ENCODE measurements around the gene GFER.

Gene GFER

DNA sequence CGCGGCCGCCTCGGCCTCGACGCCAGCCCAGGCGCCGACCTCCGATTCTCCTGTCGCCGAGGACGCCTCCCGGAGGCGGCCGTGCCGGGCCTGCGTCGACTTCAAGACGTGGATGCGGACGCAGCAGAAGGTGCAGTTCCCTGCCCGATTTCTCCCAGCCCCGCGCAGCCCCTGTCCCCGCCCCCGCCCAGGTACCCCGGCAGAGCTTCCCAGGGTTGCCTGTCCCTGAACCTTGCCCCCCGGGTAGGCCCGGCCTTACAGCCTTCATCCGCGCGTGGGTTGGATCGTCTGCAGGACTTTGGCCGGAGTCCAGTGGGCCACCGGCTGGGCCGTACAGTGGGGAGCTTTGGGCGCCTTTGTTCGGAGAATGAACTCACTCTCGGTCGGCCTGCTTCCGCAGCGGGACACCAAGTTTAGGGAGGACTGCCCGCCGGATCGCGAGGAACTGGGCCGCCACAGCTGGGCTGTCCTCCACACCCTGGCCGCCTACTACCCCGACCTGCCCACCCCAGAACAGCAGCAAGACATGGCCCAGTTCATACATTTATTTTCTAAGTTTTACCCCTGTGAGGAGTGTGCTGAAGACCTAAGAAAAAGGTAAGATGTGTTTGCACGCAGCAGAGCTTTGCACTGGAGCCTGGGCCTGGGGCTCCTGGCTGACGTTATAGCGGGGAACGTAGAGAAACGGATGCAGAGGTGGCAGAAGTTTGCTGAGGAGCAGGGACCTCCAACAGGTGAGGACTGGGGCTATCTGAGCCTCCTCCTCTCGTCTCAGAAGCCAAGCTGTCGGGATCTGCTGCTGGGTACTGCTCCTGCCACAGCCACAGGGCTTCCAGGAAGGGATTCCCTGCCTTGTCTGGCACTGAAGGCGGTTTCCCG is 593 bp downstream of the GFER start:
- FAIRE-seq (no peak), DNase-seq (ENCODE audit: insufficient read length, low spot score) (peak; percentile 77)
- TF ChIP-seq POLR2A (IDR thresholded peaks at IDR 0.05; ENCODE audit: low read depth, low read length): no peak

DNA sequence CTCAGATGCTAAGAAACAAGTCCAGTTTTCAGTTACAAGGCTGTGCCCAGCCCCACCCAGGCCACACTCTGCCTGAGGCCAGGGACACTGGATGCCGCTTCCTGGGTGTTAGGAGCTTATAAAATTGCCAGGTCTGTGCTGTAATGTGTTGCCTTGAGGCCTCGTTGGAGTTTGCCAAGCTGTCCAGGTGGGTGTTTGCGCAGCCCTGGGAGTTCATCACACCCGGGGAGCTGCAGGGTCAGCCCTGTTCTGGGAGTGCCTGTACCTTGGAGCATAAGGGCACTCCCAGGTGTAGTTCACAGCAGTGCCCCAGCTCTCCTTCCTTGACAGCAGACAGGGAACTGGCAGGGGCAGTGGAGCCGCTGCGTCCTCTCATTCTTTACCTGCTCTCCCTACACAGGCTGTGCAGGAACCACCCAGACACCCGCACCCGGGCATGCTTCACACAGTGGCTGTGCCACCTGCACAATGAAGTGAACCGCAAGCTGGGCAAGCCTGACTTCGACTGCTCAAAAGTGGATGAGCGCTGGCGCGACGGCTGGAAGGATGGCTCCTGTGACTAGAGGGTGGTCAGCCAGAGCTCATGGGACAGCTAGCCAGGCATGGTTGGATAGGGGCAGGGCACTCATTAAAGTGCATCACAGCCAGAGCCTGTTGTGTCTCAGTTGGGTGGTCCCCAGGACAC is 1.6 kb downstream of the GFER start:
- FAIRE-seq (no peak), DNase-seq (ENCODE audit: insufficient read length, low spot score) (no peak)
- no peak for TF ChIP-seq POLR2A (IDR thresholded peaks at IDR 0.05; ENCODE audit: low read depth, low read length)

DNA sequence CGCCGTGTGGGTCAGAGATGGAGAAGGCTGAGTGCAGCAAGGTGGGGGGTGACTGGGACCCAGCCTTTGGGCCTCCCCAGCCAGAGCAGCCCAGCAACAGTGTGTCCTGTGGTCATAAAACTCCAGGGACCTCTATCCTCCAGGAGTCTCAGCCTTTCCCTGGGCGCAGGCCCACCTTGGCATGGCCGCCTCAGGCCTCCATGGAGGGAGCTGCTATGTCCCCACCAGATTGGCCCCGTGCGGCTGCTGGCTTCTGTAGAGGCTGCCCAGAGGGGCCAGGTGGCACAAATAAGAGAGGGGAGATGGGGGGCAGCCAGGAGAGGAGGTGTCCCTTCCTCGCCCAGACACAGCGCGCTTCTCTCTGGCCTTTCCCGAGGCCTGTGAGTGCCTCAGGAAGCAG is 3.2 kb downstream of the GFER start:
- TF ChIP-seq POLR2A (IDR thresholded peaks at IDR 0.05; ENCODE audit: low read depth, low read length): no peak
- DNase-seq (ENCODE audit: insufficient read length, low spot score): no peak
- FAIRE-seq: no peak

DNA sequence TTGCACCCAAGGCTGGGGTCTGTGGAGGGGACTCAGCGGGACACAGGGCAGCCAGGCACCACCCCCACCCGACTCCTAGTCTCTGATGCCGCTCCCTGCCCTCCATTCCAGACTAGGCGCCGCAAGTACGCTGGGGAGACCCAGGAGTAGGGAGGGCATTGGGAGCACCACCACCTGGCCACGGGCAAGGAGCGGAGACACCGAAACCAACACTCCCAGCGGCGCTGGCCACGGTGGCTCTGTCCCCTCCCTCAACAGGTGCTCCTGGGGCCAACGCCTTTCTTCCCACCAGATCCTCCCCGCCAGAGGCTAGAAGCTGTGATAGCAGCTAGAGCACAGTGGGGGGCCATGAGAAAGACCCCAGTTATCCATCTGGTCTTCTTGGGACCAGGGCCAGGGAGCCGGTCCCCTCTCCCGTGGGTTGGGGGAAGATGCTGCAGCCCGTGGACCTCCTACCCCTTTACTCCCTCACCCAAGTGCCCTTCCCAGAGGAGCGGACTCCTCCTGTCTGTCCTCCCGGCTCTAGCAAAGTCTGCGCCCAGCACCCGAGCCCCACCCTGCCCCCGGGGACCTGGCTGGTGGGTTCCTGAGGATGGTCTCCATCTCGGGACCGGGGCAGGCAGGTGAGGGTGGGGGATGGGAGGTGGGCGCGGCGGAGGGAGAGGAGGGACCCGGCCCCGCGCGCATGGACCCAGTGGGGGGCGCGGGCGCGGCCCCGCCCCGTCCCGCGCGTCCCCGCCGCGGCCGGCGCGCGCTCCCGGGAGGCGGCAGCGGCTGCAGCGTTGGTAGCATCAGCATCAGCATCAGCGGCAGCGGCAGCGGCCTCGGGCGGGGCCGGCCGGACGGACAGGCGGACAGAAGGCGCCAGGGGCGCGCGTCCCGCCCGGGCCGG is 5.5 kb downstream of the GFER start, which contains the start of gene SYNGR3:
Gene SYNGR3, plus strand, starts transcription at position 762 of the 892 bp plus-strand sequence. CDS start 133 bp downstream, outside the sequence.
- DNase-seq (ENCODE audit: insufficient read length, low spot score) (no peak), FAIRE-seq (no peak)
- TF ChIP-seq POLR2A (IDR thresholded peaks at IDR 0.05; ENCODE audit: low read depth, low read length): 0 out of 2 replicates have a peak, but pooled peaks have one; percentile 21

DNA sequence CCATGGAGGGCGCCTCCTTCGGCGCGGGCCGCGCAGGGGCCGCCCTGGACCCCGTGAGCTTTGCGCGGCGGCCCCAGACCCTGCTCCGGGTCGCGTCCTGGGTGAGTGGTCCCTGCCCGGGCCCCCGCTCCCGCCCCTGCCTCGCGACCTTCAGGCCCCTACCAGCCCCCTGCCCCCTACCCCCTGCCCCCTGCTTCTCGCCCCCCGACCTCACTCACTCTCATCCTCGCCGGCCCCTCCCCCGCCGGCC is 6.0 kb downstream of the GFER start:
- FAIRE-seq: no peak
- TF ChIP-seq POLR2A (IDR thresholded peaks at IDR 0.05; ENCODE audit: low read depth, low read length): no peak
- DNase-seq (ENCODE audit: insufficient read length, low spot score): no peak

DNA sequence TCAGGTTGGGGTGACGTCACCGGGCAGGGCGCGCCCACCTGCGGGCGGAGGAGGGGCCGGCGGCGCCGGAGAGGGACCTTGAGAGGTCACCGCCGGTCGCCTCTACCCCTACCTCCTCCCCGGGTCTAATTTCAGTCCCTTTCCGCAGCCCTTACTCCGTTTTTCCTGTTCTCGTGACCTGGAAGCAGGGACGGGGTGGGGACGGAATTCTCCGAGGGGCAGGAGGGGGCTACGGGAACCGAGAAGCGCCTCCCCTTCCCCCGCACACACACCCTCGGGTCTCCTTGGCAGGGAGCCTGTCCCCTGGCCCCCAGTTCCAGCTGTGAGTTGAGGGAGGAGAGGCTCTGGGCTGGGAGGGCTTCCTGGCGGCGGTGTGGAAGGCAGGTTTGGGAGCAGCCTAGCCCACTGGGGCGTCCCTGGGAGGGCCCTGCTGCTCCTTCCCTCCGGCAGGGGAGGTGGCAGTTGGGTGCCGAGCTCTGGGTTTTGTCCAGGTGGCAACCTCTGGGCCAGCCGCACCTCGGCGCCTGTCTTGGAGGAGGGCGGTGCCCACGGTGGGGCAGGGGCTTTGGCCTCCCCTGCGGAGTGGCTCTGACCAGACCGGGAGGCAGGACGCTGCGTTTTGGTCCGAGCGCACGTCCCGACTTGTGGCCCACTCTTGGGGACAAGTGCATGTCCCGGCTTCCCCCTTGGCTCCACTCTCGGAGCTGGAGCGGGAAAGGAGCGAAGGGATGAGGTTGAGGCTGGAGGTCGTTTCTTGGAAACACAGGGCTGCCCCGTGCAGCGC is 6.5 kb downstream of the GFER start:
- FAIRE-seq (no peak), DNase-seq (ENCODE audit: insufficient read length, low spot score) (no peak)
- no peak for TF ChIP-seq POLR2A (IDR thresholded peaks at IDR 0.05; ENCODE audit: low read depth, low read length)

DNA sequence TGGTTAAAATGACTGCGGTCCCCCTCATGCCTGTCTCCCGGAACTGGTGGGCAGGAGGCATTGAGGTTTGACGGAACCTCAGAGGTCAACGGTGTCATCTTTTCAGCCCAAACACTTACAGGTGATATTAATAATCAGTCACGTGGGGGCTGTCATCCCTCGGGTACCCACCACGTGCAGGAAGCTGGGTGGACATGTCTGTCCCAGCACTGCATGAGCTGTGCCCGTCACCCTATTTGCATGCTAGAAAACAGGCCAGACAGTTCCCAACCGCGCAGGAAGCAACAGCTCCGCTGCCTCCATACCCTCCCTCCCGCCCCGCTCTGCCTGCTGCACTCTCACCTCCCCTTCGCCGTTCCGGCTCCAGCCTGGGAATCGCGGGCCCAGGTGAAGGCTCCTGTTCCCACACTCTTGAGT is 7.2 kb downstream of the GFER start:
- DNase-seq (ENCODE audit: insufficient read length, low spot score) (no peak), FAIRE-seq (no peak)
- TF ChIP-seq POLR2A (IDR thresholded peaks at IDR 0.05; ENCODE audit: low read depth, low read length): no peak

DNA sequence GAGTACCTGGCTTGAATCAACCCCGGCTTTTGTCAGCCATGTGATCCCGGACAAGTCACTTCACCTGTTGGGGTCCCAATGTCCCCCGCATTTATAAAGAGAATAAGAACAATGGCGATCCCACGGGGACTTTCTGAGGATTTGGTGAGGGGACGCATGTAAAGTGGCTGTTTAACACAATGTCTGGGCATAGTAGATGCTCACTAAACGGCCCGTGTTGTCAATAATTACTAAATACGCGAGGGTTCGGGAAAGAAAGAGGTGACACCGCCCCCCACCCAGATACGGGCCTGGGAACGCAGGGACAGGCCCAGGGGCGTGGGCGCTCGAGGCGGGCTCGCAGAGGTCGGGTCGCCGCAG is 7.6 kb downstream of the GFER start:
- TF ChIP-seq POLR2A (IDR thresholded peaks at IDR 0.05; ENCODE audit: low read depth, low read length): no peak
- FAIRE-seq (no peak), DNase-seq (ENCODE audit: insufficient read length, low spot score) (no peak)

DNA sequence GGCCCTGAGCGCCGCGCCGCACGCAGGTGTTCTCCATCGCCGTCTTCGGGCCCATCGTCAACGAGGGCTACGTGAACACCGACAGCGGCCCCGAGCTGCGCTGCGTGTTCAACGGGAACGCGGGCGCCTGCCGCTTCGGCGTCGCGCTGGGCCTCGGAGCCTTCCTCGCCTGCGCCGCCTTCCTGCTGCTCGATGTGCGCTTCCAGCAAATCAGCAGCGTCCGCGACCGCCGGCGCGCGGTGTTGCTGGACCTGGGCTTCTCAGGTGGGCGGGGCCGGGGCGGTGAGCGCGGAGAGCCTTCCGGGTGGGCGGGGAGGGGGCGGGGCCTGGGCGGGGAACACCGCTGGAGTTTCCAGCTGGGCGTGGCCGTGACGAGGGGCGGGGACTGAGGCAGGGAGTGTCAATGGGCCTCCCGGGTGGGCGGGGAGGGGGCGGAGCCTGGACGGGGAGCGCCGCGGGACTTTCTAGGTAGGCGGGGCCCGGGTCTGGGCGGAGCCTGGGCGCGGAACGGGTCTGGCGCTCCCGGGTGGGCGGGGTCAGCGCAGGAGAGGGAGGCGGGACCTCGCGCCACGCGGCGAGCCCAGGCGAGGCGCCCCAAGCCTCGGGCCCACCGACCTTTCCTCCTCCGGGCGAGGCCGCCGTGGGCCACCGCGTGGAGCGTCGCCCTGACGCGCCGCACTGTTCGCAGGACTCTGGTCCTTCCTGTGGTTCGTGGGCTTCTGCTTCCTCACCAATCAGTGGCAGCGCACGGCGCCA is 8.1 kb downstream of the GFER start:
- no peak for TF ChIP-seq POLR2A (IDR thresholded peaks at IDR 0.05; ENCODE audit: low read depth, low read length)
- DNase-seq (ENCODE audit: insufficient read length, low spot score): no peak
- FAIRE-seq: no peak

DNA sequence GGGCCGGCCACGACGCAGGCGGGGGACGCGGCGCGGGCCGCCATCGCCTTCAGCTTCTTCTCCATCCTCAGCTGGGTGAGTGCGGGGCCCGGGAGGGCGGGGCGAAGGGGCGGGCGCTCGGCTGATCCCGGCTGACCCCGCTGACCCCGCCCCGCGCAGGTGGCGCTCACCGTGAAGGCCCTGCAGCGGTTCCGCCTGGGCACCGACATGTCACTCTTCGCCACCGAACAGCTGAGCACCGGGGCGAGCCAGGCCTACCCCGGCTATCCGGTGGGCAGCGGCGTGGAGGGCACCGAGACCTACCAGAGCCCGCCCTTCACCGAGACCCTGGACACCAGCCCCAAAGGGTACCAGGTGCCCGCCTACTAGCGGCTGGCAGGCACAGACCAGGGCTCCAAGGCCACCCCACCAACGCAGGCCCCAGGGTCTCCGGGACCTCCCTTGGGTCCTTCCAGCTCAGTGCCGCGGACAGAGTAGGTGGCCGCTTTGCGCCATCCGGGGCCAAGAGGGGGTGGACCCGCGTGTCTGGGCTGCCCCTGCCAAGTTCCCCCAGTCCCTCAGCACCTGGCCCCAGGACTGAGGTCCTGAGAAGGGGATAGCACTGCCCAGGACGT is 8.8 kb downstream of the GFER start:
- no peak for TF ChIP-seq POLR2A (IDR thresholded peaks at IDR 0.05; ENCODE audit: low read depth, low read length)
- no peak for DNase-seq (ENCODE audit: insufficient read length, low spot score)

DNA sequence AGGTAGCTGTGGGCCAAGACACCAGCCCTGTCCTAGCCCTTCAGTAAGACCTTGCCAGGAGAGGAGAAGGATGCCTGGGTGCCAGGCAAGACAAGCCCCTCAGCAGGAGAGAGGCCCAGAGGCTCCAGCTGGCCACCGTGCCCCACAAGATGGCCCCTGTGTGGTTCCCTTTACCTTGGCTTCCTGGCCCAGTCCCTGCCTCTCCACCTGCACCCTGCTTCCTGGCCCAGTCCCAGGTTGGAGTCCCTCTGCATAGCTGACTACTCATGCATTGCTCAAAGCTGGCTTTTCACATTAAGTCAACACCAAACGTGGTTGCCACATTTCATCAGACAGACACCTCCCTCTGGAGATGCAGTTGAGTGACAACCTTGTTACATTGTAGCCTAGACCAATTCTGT is 9.7 kb downstream of the GFER start:
- no peak for TF ChIP-seq POLR2A (IDR thresholded peaks at IDR 0.05; ENCODE audit: low read depth, low read length)
- FAIRE-seq (peak; percentile 23), DNase-seq (ENCODE audit: insufficient read length, low spot score) (no peak)

More for the DNA sequence above, 8.8 kb downstream of the GFER start:
- FAIRE-seq: no peak
